Testis (tissue), 2 donors: Measurements from ENCODE around the gene KATNAL1.

Experiments
- POLR2A ChIP-seq: fragments of 450-650 bp; IDR thresholded peaks from one replicate; pipeline ENCODE4 v1.6.1; 2017; ENCODE audit warnings: antibody characterized with exemption, mild to moderate bottlenecking, moderate library complexity
- TF ChIP-seq, protein P1 (sequence below), 3 experiments: fragments of 450-650 bp in 2 of 3; fragments of 200-600 bp in 1 of 3; sonication (generic) in 1 of 3; IDR thresholded peaks; one replicate each; pipeline ENCODE4 v1.5.1; 2016 to 2019; ENCODE audit warnings: antibody characterized with exemption in 3 of 3, mild to moderate bottlenecking in 2 of 3, moderate library complexity in 1 of 3

DNA sequence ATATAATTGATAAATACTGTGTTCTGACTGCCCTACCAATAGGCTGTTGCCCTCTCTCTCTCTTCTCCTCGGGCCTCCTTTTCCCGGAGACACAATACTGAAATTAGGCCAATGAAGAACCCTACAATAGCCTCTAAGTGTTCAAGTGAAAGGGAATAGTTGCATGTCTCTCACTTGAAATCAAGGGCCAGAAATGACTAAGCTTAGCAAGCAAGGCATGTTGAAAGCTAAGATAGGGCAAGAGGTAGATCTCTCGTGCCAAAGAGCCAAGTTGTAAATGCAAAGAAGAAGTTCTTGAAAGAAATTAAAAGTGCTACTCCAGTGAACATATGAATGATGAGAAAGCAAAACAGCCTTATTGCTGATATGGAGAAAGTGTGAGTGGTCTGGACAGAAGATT, 13.3 kb downstream of the KATNAL1 start:
- TF ChIP-seq, protein P1, sequence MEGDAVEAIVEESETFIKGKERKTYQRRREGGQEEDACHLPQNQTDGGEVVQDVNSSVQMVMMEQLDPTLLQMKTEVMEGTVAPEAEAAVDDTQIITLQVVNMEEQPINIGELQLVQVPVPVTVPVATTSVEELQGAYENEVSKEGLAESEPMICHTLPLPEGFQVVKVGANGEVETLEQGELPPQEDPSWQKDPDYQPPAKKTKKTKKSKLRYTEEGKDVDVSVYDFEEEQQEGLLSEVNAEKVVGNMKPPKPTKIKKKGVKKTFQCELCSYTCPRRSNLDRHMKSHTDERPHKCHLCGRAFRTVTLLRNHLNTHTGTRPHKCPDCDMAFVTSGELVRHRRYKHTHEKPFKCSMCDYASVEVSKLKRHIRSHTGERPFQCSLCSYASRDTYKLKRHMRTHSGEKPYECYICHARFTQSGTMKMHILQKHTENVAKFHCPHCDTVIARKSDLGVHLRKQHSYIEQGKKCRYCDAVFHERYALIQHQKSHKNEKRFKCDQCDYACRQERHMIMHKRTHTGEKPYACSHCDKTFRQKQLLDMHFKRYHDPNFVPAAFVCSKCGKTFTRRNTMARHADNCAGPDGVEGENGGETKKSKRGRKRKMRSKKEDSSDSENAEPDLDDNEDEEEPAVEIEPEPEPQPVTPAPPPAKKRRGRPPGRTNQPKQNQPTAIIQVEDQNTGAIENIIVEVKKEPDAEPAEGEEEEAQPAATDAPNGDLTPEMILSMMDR (IDR thresholded peaks at IDR 0.05), result no peak
- no peak for TF ChIP-seq POLR2A
